Endothelial cell (in vitro differentiated cells): ENCODE results near the gene ADD3. TPM values are rescaled to one million over a fixed set of nuclear protein-coding genes. Genes with fewer than 3 reads are reported as not detected.

Source experiments
- DNase-seq: peaks from one replicate; pipeline ENCODE4 v3.0.0; 2021; ENCODE audit warnings: low spot score
- H3K27ac Mint-ChIP-seq: one replicate; pipeline ENCODE4 v1.8.0; 2021; ENCODE audit warnings: mixed read lengths, inconsistent platforms; ENCODE audit not compliant: unreplicated experiment
- H3K27me3 Mint-ChIP-seq: one replicate; pipeline ENCODE4 v1.8.0; 2021; ENCODE audit warnings: mild to moderate bottlenecking, moderate library complexity, mixed read lengths, inconsistent platforms; ENCODE audit not compliant: unreplicated experiment
- H3K36me3 Mint-ChIP-seq: one replicate; pipeline ENCODE4 v1.8.0; 2021; ENCODE audit warnings: mild to moderate bottlenecking, low read depth, mixed read lengths, inconsistent platforms; ENCODE audit not compliant: unreplicated experiment
- H3K4me1 Mint-ChIP-seq: one replicate; pipeline ENCODE4 v1.8.0; 2021; ENCODE audit warnings: mild to moderate bottlenecking, mixed read lengths, inconsistent platforms; ENCODE audit not compliant: unreplicated experiment
- H3K4me3 Mint-ChIP-seq: one replicate; pipeline ENCODE4 v1.8.0; 2021; ENCODE audit warnings: mild to moderate bottlenecking, mixed read lengths, inconsistent platforms; ENCODE audit not compliant: unreplicated experiment
- H3K9me3 Mint-ChIP-seq: one replicate; pipeline ENCODE4 v1.8.0; 2021; ENCODE audit warnings: mixed read lengths, inconsistent platforms; ENCODE audit not compliant: unreplicated experiment
- total RNA-seq: library from RNA; stranded (reverse); fragmentation: NEBNext Ultra II Directional; extraction: Animal tissue kit (Norgen Biotek cat#: 25700); gene quantifications from one replicate; pipeline ENCODE4 v1.2.1, GENCODE V29; 2021; ENCODE audit not compliant: unreplicated experiment
- TF ChIP-seq, protein P1 (sequence below): fragments of 200-600 bp; sonication (generic); IDR thresholded peaks from one replicate; pipeline ENCODE4 v1.5.0; 2021; ENCODE audit warnings: antibody characterized with exemption; ENCODE audit not compliant: unreplicated experiment

Gene ADD3
- total RNA-seq, 1 donor from 2014 or later = 125 TPM

DNA sequence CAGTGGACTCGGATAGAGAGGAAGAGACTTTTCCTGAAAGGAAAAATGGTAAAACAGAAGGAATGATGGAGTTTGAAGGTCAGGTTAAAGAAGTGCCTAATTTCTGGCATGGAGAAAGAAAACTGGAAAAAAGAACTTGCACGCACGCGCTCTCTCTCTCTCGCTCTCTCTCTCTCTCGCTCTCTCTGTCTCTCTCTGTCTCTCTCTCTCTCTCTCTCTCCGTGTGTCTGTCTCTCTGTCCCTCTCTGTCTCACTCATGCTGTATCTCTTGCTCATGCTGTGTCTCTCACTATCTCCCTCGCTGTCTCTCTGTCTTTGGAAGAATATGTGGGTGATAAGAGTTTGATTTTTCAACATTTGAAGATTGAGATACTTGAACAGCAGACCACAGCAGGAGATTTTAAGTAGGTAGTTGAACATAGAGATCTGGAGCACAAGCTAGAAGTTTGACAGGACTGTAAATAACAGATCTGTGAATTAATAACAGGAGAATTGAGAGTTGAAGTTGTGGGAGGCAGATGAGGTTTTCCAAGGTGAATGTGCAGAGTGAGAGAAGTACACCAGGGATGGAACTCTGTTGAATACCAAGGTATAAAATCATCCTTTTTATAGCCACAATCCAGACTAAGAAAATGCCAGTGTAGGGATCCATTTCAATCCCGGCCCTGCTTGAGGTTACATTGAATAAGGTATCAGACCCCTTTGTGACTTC is 33.1 kb downstream of the ADD3 start:
- Mint-ChIP-seq H3K9me3 (no peaks in the 10 kb centered on the region), H3K4me3 (no peak overlapping the region)
- DNase-seq = no peak

GRCh38 chr10:110041479-110041829 is 33.7 kb downstream of the ADD3 start:
- Mint-ChIP-seq H3K9me3 (no peaks in the 10 kb centered on the region), H3K4me1 (peaks cover 15% of the 10 kb centered on the region), H3K36me3 (no peaks in the 10 kb centered on the region), H3K27me3 (peaks cover 2% of the 10 kb centered on the region), H3K4me3 (no peak overlapping the region), H3K27ac (no peak overlapping the region)
- TF ChIP-seq, protein P1, sequence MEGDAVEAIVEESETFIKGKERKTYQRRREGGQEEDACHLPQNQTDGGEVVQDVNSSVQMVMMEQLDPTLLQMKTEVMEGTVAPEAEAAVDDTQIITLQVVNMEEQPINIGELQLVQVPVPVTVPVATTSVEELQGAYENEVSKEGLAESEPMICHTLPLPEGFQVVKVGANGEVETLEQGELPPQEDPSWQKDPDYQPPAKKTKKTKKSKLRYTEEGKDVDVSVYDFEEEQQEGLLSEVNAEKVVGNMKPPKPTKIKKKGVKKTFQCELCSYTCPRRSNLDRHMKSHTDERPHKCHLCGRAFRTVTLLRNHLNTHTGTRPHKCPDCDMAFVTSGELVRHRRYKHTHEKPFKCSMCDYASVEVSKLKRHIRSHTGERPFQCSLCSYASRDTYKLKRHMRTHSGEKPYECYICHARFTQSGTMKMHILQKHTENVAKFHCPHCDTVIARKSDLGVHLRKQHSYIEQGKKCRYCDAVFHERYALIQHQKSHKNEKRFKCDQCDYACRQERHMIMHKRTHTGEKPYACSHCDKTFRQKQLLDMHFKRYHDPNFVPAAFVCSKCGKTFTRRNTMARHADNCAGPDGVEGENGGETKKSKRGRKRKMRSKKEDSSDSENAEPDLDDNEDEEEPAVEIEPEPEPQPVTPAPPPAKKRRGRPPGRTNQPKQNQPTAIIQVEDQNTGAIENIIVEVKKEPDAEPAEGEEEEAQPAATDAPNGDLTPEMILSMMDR = no peak
- no peak for DNase-seq

More for the DNA sequence above, 33.1 kb downstream of the ADD3 start:
- Mint-ChIP-seq H3K27ac (no peak overlapping the region), H3K4me1 (peaks cover 15% of the 10 kb centered on the region), H3K36me3 (no peaks in the 10 kb centered on the region), H3K27me3 (peaks cover 2% of the 10 kb centered on the region)
- TF ChIP-seq, protein P1 = no peak

- H3K4me3 Mint-ChIP-seq = no peak overlapping the region
- no peaks in the 10 kb centered on the region for H3K9me3 Mint-ChIP-seq
- peaks cover 10% of the 10 kb centered on the region for H3K4me1 Mint-ChIP-seq
- DNase-seq = no peak
- no peaks in the 10 kb centered on the region for H3K36me3 Mint-ChIP-seq
- TF ChIP-seq, protein P1 = no peak
- no peak overlapping the region for H3K27ac Mint-ChIP-seq
- H3K27me3 Mint-ChIP-seq = peaks cover 2% of the 10 kb centered on the region
Observed at GRCh38 chr10:110042181-110042580, 34.4 kb downstream of the ADD3 start.

- peaks cover 2% of the 10 kb centered on the region for H3K27me3 Mint-ChIP-seq
- no peak for DNase-seq
- peaks cover under 1% of the 10 kb centered on the region for H3K36me3 Mint-ChIP-seq
- no peak overlapping the region for H3K4me3 Mint-ChIP-seq
- peaks cover 8% of the 10 kb centered on the region for H3K4me1 Mint-ChIP-seq
- H3K27ac Mint-ChIP-seq = no peak overlapping the region
- no peaks in the 10 kb centered on the region for H3K9me3 Mint-ChIP-seq
- TF ChIP-seq, protein P1 = no peak
Observed at GRCh38 chr10:110042891-110043290, 35.1 kb downstream of the ADD3 start.

- peaks cover 2% of the 10 kb centered on the region for H3K27me3 Mint-ChIP-seq
- H3K4me1 Mint-ChIP-seq = peaks cover 8% of the 10 kb centered on the region
- no peak overlapping the region for H3K4me3 Mint-ChIP-seq
- no peak for DNase-seq
- peaks cover 6% of the 10 kb centered on the region for H3K9me3 Mint-ChIP-seq
- no peak overlapping the region for H3K27ac Mint-ChIP-seq
- TF ChIP-seq, protein P1 = no peak
- H3K36me3 Mint-ChIP-seq = peaks cover 14% of the 10 kb centered on the region
Observed at GRCh38 chr10:110044681-110045080, 36.9 kb downstream of the ADD3 start.
